Activated CD8-positive, alpha-beta memory T cell treated with anti-CD3 and anti-CD28 coated beads, Interleukin-2, amount 50 U/mL, for 24 hours (primary cell): ENCODE results near the gene PLEKHA1.

Experiments used
- DNase-seq: peaks from one replicate; pipeline ENCODE4 v3.0.0-alpha.2; 2020; ENCODE audit errors: extremely low read depth

Gene PLEKHA1

GRCh38 chr10:122376364-122376961, 2.0 kb downstream of the PLEKHA1 start:
- DNase-seq: no peak

- DNase-seq: no peak
Observed at GRCh38 chr10:122379041-122379440, 4.5 kb downstream of the PLEKHA1 start.

- no peak for DNase-seq
Observed at GRCh38 chr10:122379537-122379936, 5.0 kb downstream of the PLEKHA1 start.

GRCh38 chr10:122380703-122381102, 6.2 kb downstream of the PLEKHA1 start:
- no peak for DNase-seq

GRCh38 chr10:122381680-122382079, 7.2 kb downstream of the PLEKHA1 start:
- no peak for DNase-seq

GRCh38 chr10:122386514-122386913, 12.0 kb downstream of the PLEKHA1 start:
- no peak for DNase-seq

GRCh38 chr10:122387572-122387971, 13.1 kb downstream of the PLEKHA1 start:
- DNase-seq: no peak

GRCh38 chr10:122388287-122388997, 13.9 kb downstream of the PLEKHA1 start:
- no peak for DNase-seq

- DNase-seq: no peak
Observed at GRCh38 chr10:122390271-122390670, 15.8 kb downstream of the PLEKHA1 start.

GRCh38 chr10:122390679-122391078, 16.2 kb downstream of the PLEKHA1 start:
- DNase-seq: no peak

GRCh38 chr10:122391875-122392274, 17.4 kb downstream of the PLEKHA1 start:
- no peak for DNase-seq

- DNase-seq: no peak
Observed at GRCh38 chr10:122392835-122393234, 18.3 kb downstream of the PLEKHA1 start.

GRCh38 chr10:122393288-122393687, 18.8 kb downstream of the PLEKHA1 start:
- DNase-seq: no peak

- no peak for DNase-seq
Observed at GRCh38 chr10:122402548-122403131, 28.1 kb downstream of the PLEKHA1 start.

- no peak for DNase-seq
Observed at GRCh38 chr10:122404576-122404975, 30.1 kb downstream of the PLEKHA1 start.

GRCh38 chr10:122407375-122408125, 33.0 kb downstream of the PLEKHA1 start:
- DNase-seq: no peak

GRCh38 chr10:122413327-122413726, 38.8 kb downstream of the PLEKHA1 start:
- DNase-seq: no peak

- DNase-seq: no peak
Observed at GRCh38 chr10:122417667-122418066, 43.2 kb downstream of the PLEKHA1 start.

GRCh38 chr10:122419016-122419415, 44.5 kb downstream of the PLEKHA1 start:
- DNase-seq: no peak

GRCh38 chr10:122419876-122420623, 45.5 kb downstream of the PLEKHA1 start:
- DNase-seq: no peak

GRCh38 chr10:122420624-122421007, 46.1 kb downstream of the PLEKHA1 start:
- DNase-seq: no peak
